Activated gamma-delta T cell (primary cell): ENCODE results near the gene ZNF423.

Experiments used
- DNase-seq: peaks from one replicate; lab custom pipeline; 2025; lab: John Stamatoyannopoulos, UW

Gene ZNF423

DNA sequence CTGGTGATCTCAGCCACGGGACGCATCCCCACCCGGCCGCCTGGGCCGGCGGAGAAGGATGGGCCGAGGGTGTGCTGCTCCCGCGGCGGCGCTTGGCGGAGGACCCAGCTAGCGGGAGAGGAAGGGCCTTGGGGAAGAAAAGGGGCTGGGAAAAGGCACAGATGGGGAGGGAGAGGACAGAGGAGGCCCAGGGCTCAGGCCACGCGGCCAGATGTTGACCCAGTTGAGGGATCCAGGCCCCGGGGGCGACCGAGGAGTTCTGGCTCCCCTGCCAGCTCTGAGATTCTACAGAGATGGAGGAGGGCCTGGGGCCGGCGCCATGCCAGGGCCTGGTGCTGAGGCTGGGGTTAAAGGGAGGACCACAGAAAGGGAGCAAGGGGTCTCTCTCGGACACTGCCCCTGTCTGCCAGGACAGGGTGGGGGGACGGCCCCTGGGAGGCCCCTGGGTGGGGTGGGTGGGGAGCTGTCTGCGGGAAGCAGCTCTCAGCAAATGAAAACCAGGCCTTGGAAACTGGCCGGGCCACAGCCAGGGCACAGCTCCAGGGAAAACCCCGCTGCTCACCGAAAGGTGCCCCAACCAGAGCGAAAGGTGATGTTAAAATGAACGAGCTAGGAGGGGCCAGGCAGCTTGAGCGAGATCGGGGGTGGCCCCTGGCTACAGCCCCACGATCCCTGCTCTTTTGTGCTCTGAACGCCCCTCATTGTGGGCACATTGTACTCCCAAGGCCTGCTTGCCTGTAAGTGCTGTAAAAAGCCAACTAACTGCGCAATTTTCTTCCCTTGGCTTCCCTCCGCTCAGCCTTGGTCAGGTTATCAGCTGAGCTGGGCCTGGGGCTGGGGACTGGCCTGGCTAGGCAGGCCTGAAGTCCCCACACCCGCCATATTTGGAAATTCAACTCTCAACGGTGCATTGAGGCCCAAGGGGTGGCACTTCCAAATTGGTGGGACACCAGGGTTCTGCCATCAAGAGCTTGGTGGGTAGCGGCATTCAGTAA is 191.4 kb downstream of the ZNF423 start:
- no peak for DNase-seq

DNA sequence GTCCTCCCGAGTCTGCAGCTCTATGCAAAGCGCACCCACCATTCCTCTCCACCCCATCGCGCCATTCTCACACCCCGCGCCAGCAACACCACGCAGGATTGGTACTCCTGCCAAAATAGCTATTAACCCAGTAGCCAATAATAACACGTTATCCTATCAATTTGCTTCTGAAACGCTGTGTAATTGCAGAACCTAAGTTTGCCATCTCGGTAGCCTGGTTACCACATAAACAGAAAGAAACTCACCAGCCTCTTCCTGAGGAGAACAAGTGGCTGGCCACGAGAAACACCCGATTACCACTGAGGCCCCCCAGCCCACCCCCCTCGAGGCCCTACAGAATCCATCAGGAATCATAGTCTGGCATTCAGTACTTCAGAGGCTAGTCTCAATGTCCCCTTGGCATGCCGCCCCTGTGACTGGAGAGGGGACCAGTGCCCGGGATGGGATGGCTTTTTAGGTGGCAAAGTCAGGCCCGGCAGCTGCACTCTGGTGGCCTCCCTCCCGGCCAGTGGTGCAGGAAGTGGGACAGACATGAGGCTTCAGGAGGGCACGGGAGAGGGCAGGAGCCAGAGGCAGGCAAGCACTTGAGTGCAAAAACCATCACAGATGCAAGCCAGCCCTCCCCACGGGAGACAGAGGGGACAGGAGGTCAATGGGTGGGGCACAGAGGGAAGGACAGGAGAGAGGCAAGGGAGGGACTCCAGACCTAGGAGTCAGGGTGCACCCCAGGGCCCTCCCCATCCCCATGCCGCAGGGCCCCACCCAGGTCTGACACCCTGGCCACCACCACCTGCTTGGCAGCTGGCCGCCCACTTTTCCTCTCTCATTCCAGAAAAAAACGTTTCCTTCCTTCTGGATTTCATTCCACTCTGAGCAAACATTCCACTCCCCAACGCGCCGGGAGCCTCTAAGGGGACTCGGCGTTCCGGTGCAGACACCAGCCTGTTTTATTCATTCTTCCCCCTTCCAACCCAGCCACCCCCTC is 192.5 kb downstream of the ZNF423 start:
- DNase-seq: no peak

DNA sequence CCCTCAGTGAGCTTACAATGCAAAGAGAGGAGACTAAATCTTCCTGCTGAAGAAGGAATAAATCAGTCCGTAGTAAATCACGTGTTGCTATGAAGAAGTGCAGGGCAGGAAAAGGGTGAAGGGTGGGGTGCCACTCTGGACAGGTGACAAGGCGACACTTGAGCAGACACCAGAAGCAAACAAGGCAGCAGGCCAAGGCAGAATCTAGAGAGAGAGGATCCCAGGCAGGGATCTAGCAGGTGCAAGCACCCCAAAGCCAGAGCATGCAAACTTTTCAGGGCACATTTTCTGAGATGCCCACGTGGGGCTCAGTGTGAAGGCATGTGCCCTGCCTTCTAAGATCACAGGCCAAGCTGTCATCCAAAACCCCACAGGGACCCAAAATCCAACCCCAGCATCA is 193.3 kb downstream of the ZNF423 start:
- no peak for DNase-seq

DNA sequence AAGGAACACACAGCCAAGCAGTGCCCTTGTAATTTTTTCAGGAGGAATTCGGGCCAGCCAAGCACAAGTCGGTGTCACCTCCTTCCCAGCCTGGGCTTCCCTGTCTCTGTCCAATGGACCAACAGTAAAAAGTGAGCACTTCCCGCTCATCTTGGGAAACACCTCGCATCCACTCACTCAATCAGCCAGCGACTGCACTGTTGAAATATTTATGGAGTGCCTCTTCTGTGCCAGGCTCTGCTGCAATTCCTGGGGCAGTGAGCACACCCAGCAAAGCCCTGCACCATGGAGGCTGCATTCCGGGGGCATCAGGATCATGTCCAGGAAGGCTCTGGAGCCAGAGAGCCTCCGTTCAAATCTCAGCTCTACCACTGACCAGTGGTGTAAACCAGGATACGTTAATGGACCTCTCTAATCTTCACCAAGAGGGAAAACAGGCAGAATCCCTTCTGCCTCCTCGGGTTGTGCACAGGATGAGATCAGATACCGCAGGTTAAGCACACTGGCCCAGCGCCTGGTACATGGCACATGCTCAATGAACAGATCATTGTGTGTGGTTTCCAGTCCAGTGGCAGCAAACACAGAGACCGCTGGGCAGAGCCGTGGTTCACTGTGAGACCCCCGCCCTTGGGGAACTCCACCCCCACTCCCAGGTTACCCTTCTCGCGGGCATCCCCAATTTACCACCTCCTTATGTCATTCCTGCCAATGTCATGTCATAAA is 194.3 kb downstream of the ZNF423 start:
- DNase-seq: no peak

DNA sequence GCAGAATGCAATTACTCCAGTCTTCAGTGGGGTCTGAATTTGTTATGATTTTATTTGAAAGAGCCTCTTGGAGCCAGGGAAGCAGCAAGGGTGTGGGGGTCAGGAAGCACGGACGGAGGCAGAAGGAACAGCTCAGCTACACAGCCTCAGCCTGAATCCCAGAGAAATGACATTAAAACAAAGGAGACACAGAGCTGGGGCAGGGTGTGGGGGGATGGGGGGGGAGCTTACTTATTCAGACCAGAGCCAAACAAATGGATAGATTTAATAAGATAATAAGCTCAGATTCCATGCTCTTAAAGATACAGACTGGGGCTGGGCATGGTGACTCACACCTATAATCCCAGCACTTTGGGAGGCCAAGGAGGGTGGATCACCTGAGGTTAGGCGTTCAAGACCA is 195.3 kb downstream of the ZNF423 start:
- no peak for DNase-seq

DNA sequence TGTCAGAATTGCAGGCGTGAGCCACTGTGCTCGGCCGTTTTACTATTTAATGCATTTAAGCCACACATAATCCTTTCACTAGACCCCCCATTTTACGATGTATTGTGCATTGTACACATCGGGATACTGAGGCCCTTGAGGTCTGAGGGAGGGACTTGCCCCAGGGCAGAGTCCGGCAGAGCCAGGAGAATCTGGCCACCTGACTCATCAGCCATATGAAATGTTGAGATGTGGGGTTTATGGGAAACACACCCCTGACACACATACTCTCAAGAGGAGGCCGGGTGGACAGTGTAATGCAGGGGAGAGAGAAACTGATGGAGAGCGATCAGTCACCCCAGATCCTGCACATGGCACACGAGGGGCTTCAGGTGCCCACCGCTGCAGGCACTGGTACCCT is 196.6 kb downstream of the ZNF423 start:
- no peak for DNase-seq

DNA sequence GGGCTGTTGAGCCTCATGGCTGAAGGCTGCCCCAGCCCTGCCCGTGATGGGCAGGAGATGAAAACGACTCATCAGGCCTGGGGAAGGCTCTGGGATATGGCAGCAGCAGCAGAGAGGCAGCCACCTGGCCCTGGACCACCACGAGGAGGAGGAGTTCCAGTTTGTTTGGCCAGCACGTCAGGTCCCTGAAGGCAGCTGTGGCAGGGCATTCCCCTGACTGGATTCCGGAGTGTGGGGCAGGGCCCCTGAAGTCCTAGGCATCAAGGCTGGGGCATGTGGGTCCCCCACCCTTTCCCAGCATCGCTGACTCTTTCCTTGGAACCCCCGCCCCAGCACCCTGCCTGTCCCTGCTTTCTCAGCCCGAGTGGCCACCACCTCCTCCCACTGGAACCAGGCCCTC is 197.4 kb downstream of the ZNF423 start:
- DNase-seq: no peak

DNA sequence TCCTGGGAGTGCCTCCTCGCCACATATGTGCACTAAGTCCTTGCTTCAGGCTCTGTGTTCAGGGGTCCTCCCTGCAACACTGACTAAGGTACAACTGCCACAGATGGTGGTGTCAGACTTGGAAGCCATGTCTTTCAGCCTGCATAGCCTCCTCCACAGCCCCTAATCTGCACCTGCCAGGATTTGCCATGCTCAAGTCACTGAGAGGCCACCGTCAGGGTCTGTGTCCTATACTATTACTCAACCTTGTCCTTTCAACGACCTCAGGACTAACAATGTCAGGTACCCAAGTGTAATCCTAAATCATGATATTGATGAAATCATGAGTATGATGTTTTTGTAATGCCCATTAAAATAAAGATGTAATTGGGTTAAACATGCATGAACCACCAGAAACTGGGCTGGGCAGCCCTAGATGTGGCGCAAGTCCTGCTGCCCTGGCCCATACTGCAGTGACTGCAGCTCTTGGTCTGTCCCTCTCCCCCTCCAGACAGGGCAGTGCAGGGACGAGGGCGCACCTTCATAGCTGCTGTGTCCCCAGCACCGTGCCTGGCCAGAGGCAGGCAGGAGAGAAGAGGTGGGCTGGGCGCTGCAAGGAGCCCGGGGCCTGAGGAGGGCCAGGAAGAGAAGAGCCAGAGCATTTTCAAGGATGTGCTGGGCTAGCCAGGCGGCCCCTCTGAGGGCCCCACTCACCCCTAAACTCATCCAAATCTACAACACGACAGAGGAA is 198.0 kb downstream of the ZNF423 start:
- DNase-seq: no peak

DNA sequence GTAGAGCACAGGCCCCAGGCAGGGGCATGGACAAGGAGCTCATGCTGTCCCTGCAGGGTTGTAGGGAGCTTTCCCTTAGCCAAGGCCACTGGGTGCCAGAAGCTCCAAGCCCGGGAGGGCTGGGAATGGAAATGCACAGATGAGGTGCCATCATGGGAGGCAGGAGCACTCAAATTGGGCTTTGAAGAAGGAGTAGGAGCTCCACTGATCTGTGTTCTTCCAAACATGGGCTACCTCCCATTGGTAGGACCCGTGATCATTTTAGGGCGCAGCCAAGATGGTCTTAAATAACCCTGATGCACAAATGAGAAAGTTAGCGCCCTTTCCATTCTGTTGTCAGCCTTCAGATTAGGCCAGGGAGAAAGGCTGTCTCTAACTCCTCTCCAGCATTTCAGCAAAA is 201.5 kb downstream of the ZNF423 start:
- DNase-seq: no peak

DNA sequence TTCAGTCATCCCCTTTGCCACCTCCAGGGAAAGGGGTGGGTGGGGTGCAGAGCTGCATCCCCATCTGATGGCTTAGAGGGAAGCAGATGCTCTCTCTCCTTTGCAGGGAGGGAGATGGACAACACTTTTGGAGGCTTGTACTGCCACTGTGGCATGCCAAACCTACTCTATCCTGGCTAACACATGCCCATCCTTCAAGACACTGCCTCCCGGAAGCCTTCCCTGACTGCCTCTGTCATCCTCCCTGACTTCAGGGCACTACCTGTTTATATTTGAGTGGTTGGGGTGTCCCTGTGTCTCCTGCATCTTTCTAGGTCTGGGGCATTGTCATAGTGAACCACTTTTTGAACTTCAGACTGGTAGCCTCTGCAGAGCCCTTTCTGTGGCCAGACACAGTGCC is 202.3 kb downstream of the ZNF423 start:
- DNase-seq: no peak

DNA sequence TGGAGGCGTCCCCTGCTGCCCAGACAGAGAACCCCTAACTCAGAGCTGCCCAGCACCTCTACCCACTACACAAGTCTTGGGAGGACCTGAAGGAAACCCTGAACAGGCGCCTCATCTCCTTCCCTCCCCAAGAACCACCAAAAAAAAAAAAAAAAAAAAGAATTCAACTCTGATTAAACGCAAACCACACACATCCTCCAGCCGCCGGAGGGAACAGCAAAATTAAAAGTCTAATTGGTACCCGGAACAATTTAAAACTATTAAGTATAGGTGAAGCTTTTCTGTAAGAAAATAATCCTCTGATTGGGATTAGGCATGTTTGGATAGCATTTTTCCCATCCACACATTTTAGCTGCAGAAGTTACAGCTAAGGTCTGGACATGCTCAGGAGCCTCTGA is 202.7 kb downstream of the ZNF423 start:
- no peak for DNase-seq

DNA sequence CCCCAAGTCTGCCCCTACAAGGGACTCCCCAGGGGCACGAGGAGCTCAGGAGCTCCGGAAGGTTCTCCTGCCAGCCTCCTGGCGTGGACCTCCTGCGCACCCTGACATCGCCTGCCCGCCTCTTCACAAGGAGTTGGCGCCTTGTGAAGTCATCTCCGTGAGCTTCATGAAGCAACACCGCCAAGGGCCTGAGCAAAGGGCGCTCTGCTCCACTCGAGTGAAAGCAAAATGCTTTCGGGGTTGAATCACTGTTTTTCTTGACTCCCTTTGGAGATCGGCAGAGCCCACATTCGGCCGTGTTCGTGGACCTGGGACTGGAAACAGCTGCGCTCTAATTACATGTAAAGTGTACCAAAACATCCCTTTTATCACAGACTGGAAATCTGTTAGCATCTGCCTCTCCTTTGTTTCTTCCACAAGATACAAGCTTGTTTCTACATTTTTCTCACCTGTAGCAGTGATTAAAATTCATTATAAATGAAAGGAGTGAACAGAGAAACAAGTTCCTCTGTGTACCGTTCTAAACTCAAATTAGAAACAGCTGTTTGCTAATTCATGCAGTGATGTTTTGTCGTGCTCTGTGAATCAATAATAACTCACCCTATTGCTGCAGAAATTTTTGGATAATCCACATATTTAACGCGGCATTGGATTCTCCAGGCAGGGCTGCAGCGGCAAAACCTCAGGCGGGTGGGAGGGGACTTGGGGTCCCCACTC is 203.3 kb downstream of the ZNF423 start:
- no peak for DNase-seq

DNA sequence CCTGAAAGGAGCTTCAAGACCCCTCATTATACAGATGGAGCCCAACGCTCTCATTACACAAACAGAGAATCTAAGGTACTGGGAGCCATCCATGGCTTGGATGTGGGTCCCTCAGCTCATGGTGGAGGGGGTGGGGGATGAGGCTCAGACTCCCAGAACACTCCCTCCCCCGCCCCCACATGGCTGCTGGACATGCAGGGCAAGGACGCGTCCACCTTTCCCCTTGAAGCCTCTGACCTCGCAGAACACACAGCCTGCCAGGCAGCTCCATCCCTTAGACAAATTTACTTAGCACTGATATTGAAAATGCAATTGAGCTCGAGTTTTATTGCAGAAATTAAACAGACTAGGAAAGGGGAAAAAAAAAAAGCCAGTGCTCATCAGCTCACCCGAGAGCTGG is 203.9 kb downstream of the ZNF423 start:
- no peak for DNase-seq

DNA sequence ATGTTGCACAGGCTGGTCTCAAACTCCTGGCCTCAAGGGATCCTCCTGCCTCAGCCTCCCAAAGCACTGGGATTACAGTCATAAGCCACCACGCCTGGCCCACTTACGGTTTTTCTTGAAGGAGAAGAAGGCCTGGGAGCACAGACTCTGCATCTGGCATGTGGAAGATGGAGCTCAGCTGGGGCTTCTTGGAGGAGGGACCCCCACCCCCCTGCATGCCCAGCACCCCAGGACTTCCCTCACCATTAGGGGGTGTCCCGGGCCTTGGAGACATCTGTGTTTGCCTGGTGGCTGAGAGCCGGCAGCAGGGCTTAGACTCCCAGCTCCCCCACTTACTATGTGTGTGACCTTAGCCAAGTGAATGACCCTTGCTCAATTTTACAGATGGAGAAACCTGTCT is 204.7 kb downstream of the ZNF423 start:
- DNase-seq: no peak

DNA sequence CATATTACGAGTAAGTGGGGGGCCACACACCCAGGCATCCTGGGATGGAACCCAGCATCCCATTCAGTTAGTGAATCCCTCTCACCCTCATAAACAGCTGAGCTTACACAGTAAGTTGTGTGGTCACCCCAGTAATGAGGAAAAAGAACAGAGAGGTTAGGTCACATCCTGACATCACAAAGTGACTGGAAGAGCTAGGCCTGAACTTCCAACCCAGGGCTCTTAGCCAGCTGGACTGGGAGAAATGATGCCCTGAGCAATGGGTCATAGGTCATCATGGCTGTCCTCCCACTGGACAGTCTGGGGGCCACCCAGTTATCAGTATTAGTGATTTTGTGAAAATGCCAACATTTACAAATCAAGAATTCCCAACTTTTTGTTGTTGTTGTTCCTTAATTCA is 205.3 kb downstream of the ZNF423 start:
- no peak for DNase-seq

DNA sequence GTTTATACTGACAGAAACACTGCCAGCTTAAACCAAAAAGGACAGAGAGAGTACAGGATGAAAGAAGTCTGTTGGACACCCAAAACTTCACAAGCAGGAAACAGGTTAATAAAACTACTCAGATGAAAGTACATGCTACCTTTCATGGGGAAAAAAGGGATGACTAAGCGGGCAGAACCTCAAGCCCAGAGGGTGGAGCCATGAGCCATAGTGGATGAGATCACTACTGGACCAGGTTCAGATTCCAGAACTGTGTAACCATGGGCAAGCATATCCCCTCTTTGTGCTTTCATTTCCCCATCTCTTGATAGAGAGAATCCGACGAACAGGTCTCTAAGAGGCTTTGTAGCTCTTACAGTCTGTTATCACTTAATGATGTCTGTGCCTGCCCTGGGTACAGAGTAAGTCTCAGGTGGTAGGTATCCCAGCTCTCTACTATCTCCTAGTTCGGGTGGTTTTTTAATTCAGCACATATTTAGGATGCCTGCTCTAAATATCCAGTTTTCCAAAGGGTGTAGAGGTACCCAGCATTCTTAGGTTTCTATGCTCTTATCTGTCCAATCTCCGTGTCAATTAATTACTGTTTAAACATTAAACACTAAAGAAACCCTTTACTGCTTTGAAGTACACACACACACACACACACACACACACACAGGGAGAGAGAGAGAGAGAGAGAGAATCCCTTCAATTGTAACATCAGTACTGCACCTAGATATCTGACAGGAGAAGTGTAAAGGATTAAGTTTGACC is 206.7 kb downstream of the ZNF423 start:
- DNase-seq: no peak

DNA sequence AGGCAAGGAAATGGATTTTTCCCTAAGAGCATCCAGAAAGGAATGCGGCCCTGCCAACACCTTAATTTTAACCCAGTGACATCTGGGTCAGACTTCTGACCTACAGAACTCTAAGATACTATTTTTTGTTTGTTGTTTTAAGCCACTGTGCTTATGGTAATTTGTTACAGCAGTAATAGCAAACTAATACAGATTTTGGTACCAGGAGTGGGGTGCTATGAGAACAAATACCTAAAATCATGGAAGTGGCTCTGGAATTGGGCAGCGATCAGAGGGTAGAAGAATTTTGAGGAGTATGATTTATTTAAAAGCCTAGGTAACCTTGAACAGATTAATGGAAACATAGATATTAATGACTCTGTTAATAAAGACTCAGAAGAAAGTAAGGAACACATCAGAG is 208.2 kb downstream of the ZNF423 start:
- DNase-seq: no peak

DNA sequence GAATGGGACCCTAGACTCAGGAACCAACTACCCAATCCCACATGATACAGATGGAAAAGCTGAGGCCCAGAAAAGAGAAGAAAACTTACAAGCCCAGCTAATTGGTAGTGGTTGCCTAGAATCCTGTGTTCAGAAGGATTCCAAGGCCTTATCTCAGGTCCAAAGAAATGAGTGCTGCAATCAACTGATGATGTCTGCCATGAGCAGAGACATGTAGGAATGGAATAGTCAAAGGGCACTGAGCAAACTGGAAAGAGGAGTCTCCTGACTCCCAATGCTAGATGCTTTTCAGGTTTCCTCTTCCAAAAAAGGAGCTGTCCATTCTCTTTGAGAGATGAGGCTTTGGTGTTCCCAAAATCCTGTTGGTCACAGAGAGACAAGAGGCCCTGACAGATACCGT is 210.6 kb downstream of the ZNF423 start:
- DNase-seq: no peak

DNA sequence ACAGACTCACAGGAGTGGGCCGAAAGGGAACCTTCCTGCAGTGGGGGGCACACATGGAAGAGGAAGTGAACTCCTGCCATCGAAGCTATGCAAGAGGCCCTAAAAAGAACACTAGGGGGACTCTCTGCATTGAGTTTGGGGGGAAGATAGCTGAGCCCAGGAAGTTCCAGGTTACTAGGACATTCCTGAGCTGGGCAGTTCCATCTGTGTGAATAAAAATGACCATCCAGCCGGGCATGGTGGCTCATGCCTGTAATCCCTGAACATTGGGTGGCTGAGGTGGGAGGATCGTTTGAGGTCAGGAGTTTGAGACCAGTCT is 211.8 kb downstream of the ZNF423 start:
- DNase-seq: no peak
